Suppressor macrophage (primary cell): ENCODE data around the gene LIN54.
"Not testable (repeated sequence)": the region's sequence is repeated elsewhere in the genome, so short reads cannot be mapped to it uniquely, and the experiment has no call there.

Source experiments
- DNase-seq, 4 experiments: peaks; one replicate each; pipeline ENCODE4 v3.0.0-alpha.2; 2020 to 2022
- total RNA-seq, 17 experiments: gene quantifications; one replicate each; lab custom pipeline; 2026; ENCODE audit warnings: mixed read lengths in 6 of 17, inconsistent platforms in 3 of 17; lab: John Stamatoyannopoulos, UW

The LIN54 gene
- 20.8 to 71.5 (median 39.4) reads per million in 17 experiments for total RNA-seq

DNA sequence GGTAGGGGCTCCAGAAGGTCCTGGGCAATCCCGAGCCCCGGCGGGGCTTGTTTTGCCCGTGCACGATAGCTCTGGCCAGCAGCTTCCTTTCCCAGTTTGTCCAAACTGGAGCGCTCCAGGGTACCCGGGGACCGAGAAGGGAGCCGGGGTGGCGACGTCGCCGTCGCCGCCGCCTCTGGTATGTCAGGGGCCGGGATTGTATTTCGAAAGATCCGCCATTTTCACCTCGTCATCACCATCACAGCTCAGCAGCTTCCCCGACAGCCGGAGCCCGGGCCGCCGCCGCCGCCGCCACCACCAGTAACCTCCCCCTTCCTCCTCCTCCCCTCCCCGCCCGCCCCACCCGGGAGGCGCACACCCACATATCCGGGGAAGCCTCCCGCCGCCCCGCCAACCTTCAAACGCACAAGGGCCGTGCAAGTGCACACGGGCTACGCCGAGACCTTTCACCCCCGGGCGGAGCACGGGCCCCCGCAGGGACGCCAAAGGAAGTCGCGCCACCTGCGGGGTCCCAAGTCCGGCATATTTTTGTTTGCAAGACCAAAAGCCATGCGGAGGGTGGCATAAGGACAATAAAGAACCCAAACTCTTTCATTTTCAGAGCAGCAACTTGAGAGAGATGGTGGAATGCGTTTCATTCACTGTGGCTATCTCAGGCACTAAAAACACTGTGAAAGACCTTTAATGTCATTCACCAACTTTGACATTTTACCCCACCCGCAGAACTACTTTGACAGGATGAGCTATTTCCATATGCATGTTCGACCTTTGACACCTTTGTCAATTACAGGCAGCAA, at the start of gene LIN54:
Gene LIN54 (minus strand): TSS at position 302 of the 797 bp plus-strand sequence. CDS start 25,979 bp downstream, outside the sequence.
- peak; percentile 79 to 90 (median 86) for DNase-seq

DNA sequence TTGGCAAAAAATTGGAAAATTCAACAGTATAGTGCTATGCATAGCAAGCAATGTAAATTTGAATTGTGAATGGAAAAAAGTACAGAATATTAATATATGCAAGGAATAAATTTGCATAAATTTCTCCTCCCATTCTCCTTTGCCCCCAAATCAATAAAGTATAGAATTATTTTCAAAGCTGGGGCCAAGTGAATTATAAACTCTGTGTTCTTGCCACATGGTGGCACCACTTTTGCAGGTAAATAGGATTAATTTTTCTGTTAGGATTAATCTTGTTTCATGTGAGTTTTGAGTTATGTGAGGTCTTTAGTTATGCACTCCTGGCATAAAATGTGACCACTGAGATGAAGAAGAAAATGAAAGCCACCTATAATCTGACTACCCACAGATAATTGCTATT, 44.3 kb upstream of the LIN54 start:
- DNase-seq = peak in 3 of 4 experiments; percentile 4 to 43 (median 20)

GRCh38 chr4:83048781-83049180, 38.2 kb upstream of the LIN54 start:
- not testable (repeated sequence) for DNase-seq

- no peak for DNase-seq
These were observed 36.3 kb upstream of the LIN54 start for GRCh38 chr4:83046693-83047473.

GRCh38 chr4:83043801-83044407, 33.3 kb upstream of the LIN54 start:
- DNase-seq = peak in 2 of 4 experiments; percentile 28 to 37

DNA sequence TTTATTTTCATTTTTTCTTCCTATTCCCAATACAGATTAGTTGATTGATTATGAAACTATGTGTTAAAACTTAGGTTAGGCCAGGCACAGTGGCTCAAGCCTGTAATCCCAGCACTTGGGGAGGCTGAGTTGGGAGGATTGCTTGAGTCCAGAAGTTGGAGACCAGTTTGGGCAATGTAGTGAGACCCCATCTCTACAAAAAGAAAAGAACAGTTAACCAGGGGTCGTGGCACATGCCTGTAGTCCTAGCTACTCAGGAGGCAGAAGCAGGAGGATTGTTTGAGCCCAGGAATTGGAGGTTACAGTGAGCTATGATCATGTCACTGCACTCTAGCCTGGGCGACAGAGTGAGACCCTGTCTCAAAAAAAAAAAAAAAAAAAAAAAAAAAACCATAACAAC, 32.5 kb upstream of the LIN54 start:
- DNase-seq = not testable (repeated sequence)

- no peak for DNase-seq
These were observed 29.6 kb upstream of the LIN54 start for GRCh38 chr4:83040269-83040668.

- peak in 2 of 4 experiments; percentile 36 to 43 for DNase-seq
These were observed 26.5 kb upstream of the LIN54 start for GRCh38 chr4:83036991-83037665.

DNA sequence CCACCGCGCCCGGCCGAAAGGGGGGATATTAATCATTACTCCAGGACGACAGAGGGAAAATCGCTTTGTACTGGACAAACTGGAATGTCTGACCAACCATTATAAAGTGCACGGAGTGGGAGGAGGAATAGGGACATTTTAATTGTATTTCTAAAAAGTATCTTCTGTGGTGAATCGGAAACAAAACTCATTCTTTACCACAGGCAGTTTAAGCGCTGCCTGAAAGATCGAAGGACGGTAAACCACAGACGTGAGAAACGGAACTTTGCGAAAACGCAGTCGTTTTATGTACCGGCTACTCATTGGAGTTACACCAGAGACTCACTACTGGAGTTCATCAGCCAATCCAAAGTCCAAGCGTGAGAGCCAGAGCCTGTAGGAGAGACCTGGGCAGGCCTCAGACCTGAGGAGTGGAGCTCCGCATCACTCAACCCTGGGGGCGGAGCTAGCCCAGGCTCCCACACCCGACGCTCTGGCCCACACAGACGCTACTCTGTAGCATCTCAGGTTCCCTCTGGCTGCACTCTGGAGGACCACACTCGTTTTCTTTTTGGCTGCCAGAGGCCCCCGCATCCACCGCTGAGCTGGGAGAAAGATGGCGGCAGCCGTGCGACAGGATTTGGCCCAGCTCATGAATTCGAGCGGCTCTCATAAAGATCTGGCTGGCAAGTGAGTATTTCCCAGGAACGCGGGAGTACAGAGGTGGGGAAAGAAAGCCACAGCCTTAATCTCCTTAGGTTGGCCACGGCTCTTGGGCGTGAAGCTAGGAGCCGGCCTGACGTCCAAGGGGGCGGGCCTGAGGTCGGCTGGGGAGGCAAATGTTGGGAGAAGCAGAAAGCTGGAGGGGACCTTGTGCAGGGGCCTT, 24.2 kb upstream of the LIN54 start, which contains the start of gene COPS4:
Gene COPS4 (plus strand): TSS at position 554 of the 865 bp plus-strand sequence. CDS start 42 bp downstream, at position 596.
- DNase-seq = peak; percentile 99 to 100 (median 99)

- DNase-seq = no peak
These were observed 19.1 kb upstream of the LIN54 start for GRCh38 chr4:83029688-83030087.

GRCh38 chr4:83028976-83029375, 18.4 kb upstream of the LIN54 start:
- DNase-seq = no peak

- DNase-seq = peak in 3 of 4 experiments; percentile 20 to 21 (median 20)
These were observed 14.9 kb upstream of the LIN54 start for GRCh38 chr4:83025563-83025962.

DNA sequence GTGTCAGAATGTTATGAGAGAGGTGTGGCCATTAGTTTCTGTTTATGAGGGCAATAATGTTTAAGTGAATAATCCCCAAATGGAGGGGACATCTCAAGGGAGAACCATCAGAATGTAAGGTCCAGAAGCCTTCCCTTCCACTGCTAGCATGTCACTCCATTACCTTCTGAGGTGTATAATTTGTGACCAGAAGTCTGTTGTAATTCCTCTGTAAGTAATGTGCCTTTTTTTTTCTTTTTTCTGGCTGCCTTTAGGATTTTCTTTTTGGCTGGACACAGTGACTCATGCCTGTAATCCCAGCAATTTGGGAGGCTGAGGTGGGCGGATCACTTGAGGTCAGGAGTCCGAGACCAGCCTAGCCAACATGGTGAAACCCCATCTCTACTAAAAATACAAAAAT, 13.6 kb upstream of the LIN54 start:
- no peak for DNase-seq

DNA sequence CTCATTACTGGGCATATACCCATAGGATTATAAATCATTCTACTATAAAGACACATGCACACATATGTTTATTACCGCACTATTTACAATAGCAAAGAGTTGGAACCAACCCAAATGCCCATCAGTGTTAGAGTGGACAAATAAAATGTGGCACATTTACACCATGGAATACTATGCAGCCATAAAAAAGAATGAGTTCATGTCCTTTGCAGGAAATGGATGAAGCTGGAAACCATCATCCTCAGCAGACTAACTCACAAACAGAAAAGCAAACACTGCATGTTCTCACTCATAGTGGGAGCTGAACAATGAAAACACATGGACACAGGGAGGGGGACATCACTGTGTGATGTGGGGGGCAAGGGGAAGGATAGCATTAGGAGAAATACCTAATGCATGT, 13.0 kb upstream of the LIN54 start:
- DNase-seq = not testable (repeated sequence)

- DNase-seq = peak; percentile 69 to 88 (median 86)
These were observed 12.3 kb upstream of the LIN54 start for GRCh38 chr4:83022724-83023450.

- no peak for DNase-seq
These were observed 9.3 kb upstream of the LIN54 start for GRCh38 chr4:83019794-83020494.

GRCh38 chr4:83013902-83014301, 3.3 kb upstream of the LIN54 start:
- DNase-seq = peak; percentile 25 to 76 (median 60)

DNA sequence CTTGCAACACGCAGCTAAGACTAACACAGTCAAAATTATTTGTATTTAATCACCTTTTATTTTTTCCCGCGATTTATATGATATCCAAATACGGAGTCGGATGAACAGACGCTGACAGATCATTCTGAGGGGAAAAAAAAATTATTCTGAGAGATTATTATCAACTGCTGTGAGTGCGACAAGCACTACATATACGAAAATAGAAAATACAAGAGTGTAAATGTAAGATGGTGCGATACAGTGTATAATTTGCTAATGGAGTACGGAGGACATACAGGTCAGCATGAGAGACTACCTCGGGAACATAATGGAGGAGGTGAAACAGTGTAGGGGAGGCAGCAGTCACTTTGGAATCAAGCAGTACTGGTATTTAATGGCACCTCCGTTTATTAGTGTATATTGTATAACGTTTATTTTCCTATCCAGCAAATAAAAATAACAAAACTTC, 2.8 kb upstream of the LIN54 start:
- no peak for DNase-seq

DNA sequence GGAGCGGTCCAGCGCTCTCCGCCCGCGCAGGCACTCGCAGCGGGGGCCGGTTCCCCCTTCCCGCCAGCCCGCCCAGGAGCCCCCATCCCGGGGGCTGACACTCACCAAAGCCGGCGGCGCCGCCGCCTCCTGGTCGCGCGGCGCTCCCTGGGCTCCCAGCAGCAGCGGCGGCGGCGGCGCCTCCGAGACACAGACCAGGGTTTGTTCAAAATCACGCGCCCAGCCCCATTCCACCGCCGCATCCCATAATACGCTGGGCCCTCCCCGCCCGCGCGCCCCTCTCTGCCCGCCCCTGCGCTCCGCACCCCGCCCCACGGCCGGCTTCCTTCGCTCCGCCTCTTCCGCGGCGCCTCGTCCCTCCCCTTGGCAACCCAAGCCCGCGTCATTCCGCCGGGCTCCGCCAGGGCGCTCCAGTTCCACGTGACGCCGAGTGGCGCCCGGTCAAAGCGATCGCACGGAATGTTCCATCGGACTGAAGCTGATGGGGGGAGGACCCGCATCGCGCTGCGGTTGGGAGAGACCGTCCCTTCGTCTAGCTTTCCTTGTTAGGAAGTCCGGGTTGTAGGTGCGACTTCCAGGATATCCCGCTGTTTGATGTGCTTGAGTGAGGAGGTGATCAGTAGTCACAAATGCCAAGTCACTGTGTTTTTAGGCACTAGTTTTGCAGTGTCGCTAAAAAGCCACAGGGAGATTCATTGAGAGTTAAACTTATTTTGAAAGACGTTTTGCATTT, 2.2 kb upstream of the LIN54 start:
- DNase-seq = peak; percentile 99 to 100 (median 100)
